Measurements from ENCODE around the gene CCL17. TPM values are rescaled to one million over a fixed set of nuclear protein-coding genes. Genes with fewer than 3 reads are reported as not detected.

Gene CCL17
- total RNA-seq, 2 donors from 2014 or later: not detected

GRCh38 chr16:57366544-57367040 lies 38.0 kb upstream of the CCL17 start:
- H3K4me1 ChIP-seq (replicated peaks): no peaks in the 10 kb centered on the region
- no peaks in the 10 kb centered on the region for H3K9me3 ChIP-seq
- DNase-seq (ENCODE audit: low spot score): no peak
- H3K36me3 ChIP-seq: no peaks in the 10 kb centered on the region
- peak overlapping the region in 1 of 2 donors; percentile 5 for H3K27ac ChIP-seq
- intact Hi-C loops (cut with DNase I): no loop called here
- no peak overlapping the region for H3K4me3 ChIP-seq
- no peak for TF ChIP-seq POLR2A (IDR thresholded peaks at IDR 0.05)
- TF ChIP-seq CTCF (IDR thresholded peaks at IDR 0.05): no peak
- no peak for TF ChIP-seq POLR2AphosphoS5 (IDR thresholded peaks at IDR 0.05)
- WGBS: 85% methylated on average over 6 of the region's 6 CpGs
- no peaks in the 10 kb centered on the region for H3K27me3 ChIP-seq (replicated peaks; ENCODE audit: insufficient read depth)

- peak; percentile 24 for DNase-seq (ENCODE audit: low spot score)
- no peaks in the 10 kb centered on the region for H3K27me3 ChIP-seq (replicated peaks; ENCODE audit: insufficient read depth)
- intact Hi-C loops (cut with DNase I): no loop called here
- H3K27ac ChIP-seq: peak overlapping the region in 1 of 2 donors; percentile 5
- H3K4me1 ChIP-seq (replicated peaks): peaks cover 4% of the 10 kb centered on the region
- H3K4me3 ChIP-seq: no peak overlapping the region
- TF ChIP-seq POLR2AphosphoS5 (IDR thresholded peaks at IDR 0.05) (peak; percentile 77), CTCF (IDR thresholded peaks at IDR 0.05) (no peak), POLR2A (IDR thresholded peaks at IDR 0.05) (no peak)
- 37% methylated on average over 7 of the region's 7 CpGs for WGBS
- H3K9me3 ChIP-seq: no peaks in the 10 kb centered on the region
- H3K36me3 ChIP-seq: no peaks in the 10 kb centered on the region
Measured at GRCh38 chr16:57367116-57367752, 37.3 kb upstream of the CCL17 start.

- WGBS: 67% methylated on average over 15 of the region's 15 CpGs
Measured at GRCh38 chr16:57371494-57372371, 32.8 kb upstream of the CCL17 start.

GRCh38 chr16:57372372-57373116 lies 32.0 kb upstream of the CCL17 start, which contains the start of gene CX3CL1:
CX3CL1 (plus strand) TSS chr16:57372490; CDS start chr16:57372569, 79 bp downstream.
- peaks cover 7% of the 10 kb centered on the region for H3K4me1 ChIP-seq (replicated peaks)
- 5% methylated on average over 23 of the region's 23 CpGs for WGBS
- no peaks in the 10 kb centered on the region for H3K27me3 ChIP-seq (replicated peaks; ENCODE audit: insufficient read depth)
- TF ChIP-seq CTCF (IDR thresholded peaks at IDR 0.05) (peak in 2 of 4 experiments; percentile 25 to 35), POLR2A (IDR thresholded peaks at IDR 0.05) (peak; percentile 98), POLR2AphosphoS5 (IDR thresholded peaks at IDR 0.05) (peak; percentile 95)
- intact Hi-C loops (cut with DNase I): loop anchor here (1.0 to 5.0 kb wide), 2 partner anchors 55 to 68 kb away; no protein-coding TSS in a partner anchor
- peak within 1 kb of the TSS; percentile 90 for H3K27ac ChIP-seq
- no peaks in the 10 kb centered on the region for H3K9me3 ChIP-seq
- peak; percentile 85 for DNase-seq (ENCODE audit: low spot score)
- peak within 1 kb of the TSS; percentile 52 to 53 for H3K4me3 ChIP-seq
- no peaks in the 10 kb centered on the region for H3K36me3 ChIP-seq

More at GRCh38 chr16:57371494-57372371, 32.8 kb upstream of the CCL17 start:
- DNase-seq (ENCODE audit: low spot score): no peak
- peaks cover 4% of the 10 kb centered on the region for H3K4me1 ChIP-seq (replicated peaks)
- no peaks in the 10 kb centered on the region for H3K36me3 ChIP-seq
- no peaks in the 10 kb centered on the region for H3K27me3 ChIP-seq (replicated peaks; ENCODE audit: insufficient read depth)
- H3K9me3 ChIP-seq: no peaks in the 10 kb centered on the region
- peak overlapping the region; percentile 90 for H3K27ac ChIP-seq
- intact Hi-C loops (cut with DNase I): loop anchor here (1.0 to 5.0 kb wide), 2 partner anchors 54 to 67 kb away; no protein-coding TSS in a partner anchor
- peak overlapping the region in 1 of 2 donors; percentile 53 for H3K4me3 ChIP-seq
- TF ChIP-seq CTCF (IDR thresholded peaks at IDR 0.05) (no peak), POLR2A (IDR thresholded peaks at IDR 0.05) (no peak), POLR2AphosphoS5 (IDR thresholded peaks at IDR 0.05) (no peak)

Data from prostate gland (tissue), 2 donors.